HG03460 (cell line): ENCODE measurements around the gene ILKAP.
A peak's percentile ranks its signal among the peaks of the same experiment; 100 is the strongest.

ENCODE experiments used
- ATAC-seq: cut with Tn5 transposase; IDR thresholded peaks from one replicate; pipeline ENCODE4 v1.9.1; 2021; ENCODE audit not compliant: unreplicated experiment

The ILKAP gene

GRCh38 chr2:238138331-238139195 is 64.9 kb downstream of the ILKAP start, which contains the start of gene KLHL30:
Gene KLHL30 (plus strand): TSS chr2:238138668. CDS start chr2:238140755, 2,087 bp downstream.
- no peak for ATAC-seq

- no peak for ATAC-seq
Measured at GRCh38 chr2:238137885-238138284, 65.6 kb downstream of the ILKAP start.

DNA sequence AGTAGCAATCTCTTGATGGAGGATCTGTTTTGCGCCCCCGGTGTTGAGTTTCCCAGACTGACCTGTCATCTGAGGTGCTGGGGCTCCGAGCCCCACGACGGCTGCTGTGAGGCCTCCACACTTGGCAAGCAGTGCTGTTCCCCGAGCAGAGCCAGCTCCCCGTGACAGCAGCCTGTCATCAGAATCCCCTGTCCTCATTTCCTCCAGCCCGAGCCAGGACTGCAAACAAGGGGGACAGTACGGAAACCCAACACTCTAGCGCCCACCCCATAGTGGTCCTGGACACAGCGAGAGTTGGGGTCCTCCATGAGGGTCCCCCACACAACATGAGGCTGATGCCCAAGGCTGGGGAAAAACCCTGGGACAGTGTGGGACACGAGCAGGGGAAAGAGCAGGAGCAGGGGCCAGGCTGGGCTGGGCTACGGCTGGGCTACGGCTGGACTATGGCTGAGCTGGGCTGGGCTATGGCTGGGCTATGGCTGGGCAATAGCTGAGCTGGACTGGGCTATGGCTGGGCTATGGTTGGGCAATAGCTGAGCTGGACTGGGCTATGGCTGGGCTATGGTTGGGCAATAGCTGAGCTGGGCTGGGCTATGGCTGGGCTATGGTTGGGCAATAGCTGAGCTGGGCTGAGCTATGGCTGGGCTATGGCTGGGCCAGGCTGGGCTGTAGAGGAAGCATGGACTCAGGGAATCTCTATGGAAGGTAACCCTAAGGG is 66.5 kb downstream of the ILKAP start:
- no peak for ATAC-seq

GRCh38 chr2:238135601-238136150 is 67.8 kb downstream of the ILKAP start:
- ATAC-seq: no peak

DNA sequence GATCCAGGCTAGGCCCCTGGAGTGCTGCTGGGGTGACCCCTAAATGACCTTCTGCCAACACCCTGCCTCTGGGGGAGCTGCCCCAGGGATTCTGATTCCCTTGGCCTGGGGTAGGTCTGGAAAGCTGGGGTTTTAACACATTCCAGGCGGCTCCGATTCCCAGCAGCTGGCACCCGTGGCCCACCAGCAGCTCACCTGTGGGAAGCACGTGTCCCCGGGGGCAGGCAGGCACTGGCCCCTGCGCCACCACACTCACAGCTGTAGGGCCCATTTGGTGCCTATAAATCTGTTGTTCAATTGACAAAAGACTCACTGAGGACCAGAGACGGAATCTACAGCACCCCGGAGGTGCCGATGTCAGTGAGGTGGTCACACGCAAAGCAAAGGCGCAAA is 69.1 kb downstream of the ILKAP start:
- ATAC-seq: no peak

DNA sequence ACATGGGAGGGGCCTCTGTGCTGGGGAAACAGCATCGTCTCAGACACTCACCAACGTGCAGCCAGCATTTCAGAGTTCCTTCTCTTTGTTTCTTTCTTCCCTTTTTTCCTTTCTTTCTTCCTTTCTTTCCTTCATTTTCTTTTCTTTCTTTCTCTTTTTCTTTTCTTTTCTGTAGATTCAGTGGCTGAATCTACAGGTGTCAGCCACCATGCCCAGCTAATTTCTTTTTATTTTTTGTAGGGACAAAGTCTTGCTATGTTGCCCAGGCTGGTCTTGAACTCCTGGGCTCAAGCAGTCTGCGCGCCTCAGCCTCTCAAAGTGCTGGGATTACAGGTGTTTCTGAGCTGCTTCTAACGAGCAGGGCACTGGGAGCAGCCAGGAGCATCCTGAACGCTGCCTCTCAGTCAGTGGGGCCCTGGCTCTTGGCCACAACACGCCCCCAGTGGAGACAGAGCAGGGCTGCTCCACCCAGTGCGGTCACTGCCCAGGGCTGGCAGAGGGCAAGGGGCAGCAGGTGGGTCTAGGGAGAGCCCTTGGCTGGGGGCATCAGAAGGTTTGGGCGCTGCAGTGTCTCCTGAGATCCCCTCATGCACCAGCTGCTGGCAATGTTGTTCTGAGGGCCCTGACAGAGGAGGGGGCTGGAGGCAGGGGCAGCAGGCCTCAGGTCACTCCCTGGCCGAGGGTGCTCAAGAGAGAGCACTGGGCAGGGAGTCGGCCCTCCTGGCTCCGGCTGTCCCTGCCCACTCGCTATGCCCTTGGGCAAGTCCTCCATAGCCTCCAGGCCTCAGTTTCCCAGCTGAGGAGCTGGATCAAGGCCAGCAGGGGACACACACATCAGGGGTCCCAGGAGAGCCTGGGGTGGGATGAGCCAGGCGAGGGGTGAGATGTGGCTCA is 69.7 kb downstream of the ILKAP start:
- ATAC-seq: no peak

DNA sequence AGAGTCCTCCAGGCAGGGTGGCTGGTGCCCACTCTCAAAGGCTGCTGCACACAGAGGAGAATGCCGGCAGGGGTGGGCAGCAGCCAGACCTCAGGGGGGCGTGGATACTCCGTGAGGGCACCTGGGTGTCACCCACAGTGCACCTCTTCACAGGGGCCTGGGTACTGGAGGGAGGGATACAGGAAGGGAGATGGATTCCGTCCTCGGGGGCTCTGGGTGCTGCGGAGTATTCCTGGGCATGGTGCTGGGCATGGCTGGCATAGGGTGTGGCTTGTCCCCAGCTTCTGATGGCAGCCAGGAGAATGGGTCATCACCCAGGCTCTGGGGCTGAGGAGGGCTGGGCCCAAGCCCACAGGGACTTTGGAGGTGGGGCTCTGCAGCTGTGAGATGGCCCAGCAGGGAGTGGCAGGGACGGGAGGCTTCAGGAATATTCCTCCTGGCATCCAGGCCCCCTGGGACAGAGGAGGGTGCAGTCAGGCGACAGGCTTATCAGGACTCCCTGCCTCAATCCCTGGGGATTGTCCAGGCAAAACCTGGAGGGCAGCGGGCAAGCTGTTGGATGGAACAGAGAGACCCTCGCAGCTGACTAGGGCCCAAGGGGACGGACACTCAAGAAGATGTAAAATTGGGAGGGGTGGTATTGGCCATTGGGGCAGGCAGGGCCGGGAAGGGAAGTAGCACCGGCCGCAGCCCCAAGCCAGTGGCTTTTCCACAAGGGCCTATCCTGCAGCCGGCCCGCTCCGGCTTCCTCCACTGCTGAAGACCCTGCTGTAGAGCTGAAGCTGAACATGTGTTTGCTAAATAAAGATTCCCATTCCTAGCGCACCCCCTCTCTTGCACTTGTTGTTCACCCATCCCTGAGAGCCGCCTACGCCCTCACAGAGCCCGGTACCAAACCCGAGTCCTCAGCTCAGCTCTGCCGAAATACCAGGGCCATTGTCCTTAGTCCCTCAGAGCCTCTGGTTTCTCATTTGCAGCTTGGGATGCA is 70.7 kb downstream of the ILKAP start:
- no peak for ATAC-seq

GRCh38 chr2:238131761-238132462 is 71.6 kb downstream of the ILKAP start:
- ATAC-seq: no peak

DNA sequence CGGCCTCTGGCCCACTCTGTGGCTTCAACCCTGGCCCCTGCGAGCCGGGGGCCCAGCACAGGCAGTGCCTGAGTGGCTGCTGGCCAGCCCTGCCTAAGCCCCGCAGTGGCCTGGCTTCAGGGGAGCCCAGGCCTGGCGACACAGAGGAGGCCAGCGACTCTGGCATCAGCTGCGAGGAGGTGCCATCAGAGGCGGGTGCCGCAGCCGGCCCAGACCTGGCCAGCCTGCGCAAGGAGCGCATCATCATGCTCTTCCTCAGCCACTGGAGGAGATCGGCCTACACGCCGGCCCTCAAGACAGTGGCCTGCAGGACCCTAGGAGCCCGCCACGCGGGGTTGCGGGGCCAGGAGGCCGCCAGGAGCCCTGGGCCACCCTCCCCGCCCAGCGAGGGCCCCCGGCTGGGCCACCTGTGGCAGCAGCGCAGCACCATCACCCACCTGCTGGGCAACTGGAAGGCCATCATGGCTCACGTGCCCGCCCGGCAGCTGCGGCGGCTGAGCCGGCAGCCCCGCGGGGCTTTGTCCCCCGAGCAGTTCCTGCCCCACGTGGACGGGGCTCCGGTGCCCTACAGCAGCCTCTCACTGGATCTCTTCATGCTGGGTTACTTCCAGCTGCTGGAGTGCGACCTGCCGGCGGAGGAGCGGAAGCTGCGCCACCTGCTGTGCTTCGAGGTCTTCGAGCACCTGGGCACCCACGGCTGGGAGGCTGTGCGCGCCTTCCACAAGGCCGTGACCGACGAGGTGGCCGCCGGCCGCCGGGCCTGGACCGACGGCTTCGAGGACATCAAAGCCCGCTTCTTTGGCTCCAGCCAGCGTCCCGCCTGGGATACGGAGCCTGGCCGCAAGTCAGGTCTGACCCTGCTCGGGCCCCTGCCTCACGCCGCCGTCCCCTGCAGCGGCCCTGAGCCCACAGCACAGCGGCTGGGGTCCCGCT is 72.5 kb downstream of the ILKAP start:
- ATAC-seq: no peak

DNA sequence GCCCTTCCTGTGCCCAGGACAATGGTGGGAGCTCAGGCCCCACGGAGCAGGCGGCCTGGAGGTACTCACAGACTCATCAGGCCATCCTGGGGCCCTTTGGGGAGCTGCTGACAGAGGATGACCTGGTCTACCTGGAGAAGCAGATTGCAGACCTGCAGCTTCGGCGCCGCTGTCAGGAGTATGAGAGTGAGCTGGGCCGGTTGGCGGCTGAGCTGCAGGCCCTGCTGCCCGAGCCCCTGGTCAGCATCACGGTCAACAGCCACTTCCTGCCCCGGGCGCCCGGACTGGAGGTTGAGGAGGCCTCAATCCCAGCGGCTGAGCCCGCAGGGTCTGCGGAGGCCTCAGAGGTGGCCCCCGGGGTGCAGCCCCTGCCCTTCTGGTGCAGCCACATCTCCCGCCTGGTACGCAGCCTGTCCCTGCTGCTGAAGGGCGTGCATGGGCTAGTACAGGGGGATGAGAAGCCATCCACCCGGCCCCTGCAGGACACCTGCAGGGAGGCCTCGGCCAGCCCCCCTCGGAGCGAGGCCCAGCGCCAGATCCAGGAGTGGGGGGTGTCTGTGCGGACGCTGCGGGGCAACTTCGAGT is 73.3 kb downstream of the ILKAP start:
- no peak for ATAC-seq

DNA sequence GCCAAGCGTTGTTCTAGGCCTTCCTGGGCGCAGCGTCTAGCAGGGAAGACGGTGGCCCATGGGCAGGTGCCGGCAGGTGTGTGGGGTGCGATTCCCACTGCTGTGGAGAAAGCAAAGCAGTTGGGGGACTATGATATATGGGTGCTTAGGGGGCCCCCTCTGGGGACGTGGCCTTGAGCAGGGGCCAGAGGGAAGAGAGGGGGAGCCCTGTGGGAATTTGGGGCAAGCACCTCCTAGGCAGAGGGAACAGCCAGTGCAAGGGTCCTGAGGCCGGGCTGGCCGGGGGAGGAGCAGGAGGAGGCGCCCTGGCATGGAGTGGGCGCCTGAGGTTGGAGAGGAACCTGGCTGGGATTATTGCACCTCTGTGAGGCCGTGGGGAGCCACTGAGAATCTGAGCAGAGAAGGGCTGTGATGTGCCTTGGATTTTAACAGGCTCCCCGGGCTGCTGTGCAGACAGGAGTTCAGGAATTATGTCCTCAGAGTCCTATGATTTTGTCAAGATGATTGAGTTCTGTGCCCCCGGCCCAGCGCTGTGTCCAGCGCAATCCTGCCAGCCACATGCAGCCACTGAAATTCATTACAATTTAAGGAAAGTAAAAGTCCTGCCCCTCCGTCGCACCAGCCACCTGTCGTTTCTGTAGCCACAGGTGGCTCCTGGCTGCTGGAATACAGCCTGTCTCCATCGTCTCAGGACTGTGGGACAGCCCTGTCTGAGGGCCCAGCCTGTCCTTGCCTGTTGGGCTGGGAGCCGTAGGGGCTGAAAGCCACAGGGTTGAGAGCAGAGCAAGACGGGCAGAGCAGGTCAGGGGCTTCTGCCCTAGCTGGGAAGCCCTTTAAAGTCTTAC is 74.1 kb downstream of the ILKAP start:
- ATAC-seq: no peak

DNA sequence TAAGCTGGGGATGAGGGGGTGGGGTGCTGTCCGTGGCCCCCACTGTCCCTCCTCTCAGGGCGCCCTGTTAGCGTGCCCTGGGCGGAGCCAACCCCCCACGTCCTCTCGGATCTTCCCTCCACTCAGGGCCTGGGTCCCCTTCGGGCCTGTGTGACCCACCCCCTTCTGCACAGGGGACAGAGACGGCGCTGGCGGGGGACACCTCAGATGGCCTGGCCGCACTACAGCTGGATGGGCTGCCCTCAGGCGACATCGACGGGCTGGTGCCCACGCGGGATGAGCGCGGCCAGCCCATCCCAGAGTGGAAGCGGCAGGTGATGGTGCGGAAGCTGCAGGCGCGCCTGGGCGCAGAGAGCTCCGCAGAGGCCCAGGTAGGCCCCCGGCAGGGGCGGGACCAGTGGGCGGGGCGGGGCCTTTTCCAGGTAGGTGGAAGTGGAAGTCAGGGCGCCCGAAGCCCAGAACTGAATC is 74.9 kb downstream of the ILKAP start:
- ATAC-seq: no peak

GRCh38 chr2:238128061-238128440 is 75.4 kb downstream of the ILKAP start:
- no peak for ATAC-seq

- ATAC-seq: peak; percentile 67
Measured at GRCh38 chr2:238127165-238128060, 76.1 kb downstream of the ILKAP start.

GRCh38 chr2:238126775-238127164 is 76.7 kb downstream of the ILKAP start:
- no peak for ATAC-seq

GRCh38 chr2:238126338-238126737 is 77.2 kb downstream of the ILKAP start:
- ATAC-seq: no peak
